ENCODE measurements around the gene LPCAT4. TPM values are rescaled to one million over a fixed set of nuclear protein-coding genes. Genes with fewer than 3 reads are reported as not detected.
A peak's percentile ranks its signal among the peaks of the same experiment; 100 is the strongest.

The LPCAT4 gene
- total and polyA plus RNA-seq, 8 donors: 9.7 to 34.6 (median 17.1) TPM

DNA sequence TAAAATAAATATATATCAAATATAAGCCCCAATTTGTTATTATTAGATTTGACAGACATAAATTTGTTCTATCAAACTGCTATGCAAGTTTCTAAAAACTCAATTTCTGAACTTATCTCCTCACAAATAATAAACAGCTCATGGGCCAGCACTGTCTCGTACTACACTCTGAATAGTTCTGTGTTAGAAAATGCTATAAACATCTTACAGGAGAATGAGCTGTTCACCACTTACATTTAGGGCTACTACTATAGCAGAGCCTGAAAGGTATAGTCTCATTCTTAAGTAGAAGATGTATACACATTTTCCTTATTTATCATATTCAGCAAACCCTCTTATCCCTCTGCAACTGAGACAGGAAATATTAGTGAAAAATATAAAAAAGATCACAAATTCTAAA lies 42.1 kb downstream of the LPCAT4 start:
- TF ChIP-seq, protein P1, sequence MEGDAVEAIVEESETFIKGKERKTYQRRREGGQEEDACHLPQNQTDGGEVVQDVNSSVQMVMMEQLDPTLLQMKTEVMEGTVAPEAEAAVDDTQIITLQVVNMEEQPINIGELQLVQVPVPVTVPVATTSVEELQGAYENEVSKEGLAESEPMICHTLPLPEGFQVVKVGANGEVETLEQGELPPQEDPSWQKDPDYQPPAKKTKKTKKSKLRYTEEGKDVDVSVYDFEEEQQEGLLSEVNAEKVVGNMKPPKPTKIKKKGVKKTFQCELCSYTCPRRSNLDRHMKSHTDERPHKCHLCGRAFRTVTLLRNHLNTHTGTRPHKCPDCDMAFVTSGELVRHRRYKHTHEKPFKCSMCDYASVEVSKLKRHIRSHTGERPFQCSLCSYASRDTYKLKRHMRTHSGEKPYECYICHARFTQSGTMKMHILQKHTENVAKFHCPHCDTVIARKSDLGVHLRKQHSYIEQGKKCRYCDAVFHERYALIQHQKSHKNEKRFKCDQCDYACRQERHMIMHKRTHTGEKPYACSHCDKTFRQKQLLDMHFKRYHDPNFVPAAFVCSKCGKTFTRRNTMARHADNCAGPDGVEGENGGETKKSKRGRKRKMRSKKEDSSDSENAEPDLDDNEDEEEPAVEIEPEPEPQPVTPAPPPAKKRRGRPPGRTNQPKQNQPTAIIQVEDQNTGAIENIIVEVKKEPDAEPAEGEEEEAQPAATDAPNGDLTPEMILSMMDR (IDR thresholded peaks at IDR 0.05): no peak
- no peak for ATAC-seq
- intact Hi-C loops (cut with DNase I): no loop called here
- no peak for FAIRE-seq
- Histone ChIP-seq H3K4me3 (no peak overlapping the region), H3K27me3 (no peaks in the 10 kb centered on the region), H3K4me1 (no peaks in the 10 kb centered on the region), H3K36me3 (no peaks in the 10 kb centered on the region), H3K27ac (no peak overlapping the region), H3K9me3 (no peaks in the 10 kb centered on the region)
- no peak for DNase-seq
- 92 to 94% methylated on average over 1 of the region's 1 CpG for WGBS, 2 donors

DNA sequence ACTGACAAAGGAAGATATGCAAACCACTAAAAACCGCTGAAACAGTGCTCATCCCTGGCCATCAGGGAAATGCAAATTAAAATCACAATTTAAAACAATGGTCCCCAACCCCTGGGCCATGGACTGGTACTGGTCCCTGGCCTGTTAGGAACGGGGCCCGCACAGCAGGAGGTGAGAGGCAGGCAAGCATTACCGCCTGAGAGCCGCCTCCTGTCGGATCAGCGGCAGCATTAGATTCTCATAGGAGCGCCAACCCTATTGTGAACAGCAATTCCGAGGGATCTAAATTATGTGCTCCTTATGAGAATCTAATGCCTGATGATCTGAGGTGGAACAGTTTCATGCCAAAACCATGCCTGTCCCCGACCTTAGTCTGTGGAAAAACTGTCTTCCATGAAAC lies 43.8 kb downstream of the LPCAT4 start:
- TF ChIP-seq, protein P1 (IDR thresholded peaks at IDR 0.05): no peak
- H3K36me3 ChIP-seq: no peaks in the 10 kb centered on the region
- DNase-seq: no peak
- peaks cover 0 to under 1% (median 0%) of the 10 kb centered on the region in 3 donors for H3K4me1 ChIP-seq
- H3K27ac ChIP-seq: no peak overlapping the region
- ATAC-seq: no peak
- 97% methylated on average over 10 of the region's 10 CpGs for WGBS, 2 donors
- intact Hi-C loops (cut with DNase I): no loop called here
- no peak overlapping the region for H3K4me3 ChIP-seq
- FAIRE-seq: no peak
- no peaks in the 10 kb centered on the region for H3K27me3 ChIP-seq
- H3K9me3 ChIP-seq: no peaks in the 10 kb centered on the region

DNA sequence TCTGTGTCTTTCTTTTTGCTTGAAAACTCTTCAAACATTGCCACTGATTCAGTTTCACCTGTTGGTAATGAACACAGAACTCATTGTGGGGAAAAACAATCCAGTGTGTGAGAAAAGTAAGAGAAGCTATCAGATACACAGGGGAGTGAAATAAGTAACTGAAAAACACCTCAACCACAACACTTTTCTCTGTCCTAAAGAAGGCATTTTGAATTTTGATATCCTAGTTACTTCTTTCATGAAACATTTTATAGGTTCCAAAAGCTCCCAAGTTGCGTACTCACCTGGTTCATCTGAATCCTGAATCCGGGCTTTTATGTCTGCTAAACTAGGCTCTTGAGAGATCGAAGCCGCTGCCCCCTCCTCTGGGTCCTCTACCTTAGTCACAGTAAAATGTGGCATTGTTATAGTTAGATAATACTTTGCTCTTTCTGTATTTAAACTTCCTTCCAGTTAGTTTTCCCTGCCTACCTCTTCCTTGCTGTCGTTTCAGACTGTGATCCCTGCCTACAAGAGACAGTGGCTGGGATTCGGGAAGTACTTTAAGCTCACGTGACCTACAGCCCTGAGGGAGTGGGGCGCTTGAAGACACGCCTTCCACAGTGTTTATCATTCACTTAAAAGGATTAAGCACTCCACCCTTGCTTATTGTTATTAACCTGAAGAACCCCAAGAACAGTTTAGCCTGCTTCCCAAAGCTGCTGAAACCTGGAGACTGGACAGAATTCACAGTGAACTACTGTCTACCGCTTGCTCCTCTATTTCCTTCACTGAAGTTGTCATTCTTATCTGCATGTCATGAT lies 48.5 kb downstream of the LPCAT4 start:
- H3K27me3 ChIP-seq: no peaks in the 10 kb centered on the region
- H3K4me3 ChIP-seq: peak overlapping the region in 3 of 4 donors; percentile 22 to 44 (median 40)
- peaks cover 8 to 10% (median 9%) of the 10 kb centered on the region in 3 donors for H3K4me1 ChIP-seq
- H3K27ac ChIP-seq: peak overlapping the region in 3 of 4 donors; percentile 40 to 65 (median 62)
- ATAC-seq: peak; percentile 96 to 99 (median 98)
- FAIRE-seq: no peak
- TF ChIP-seq, protein P1 (IDR thresholded peaks at IDR 0.05): no peak
- 1% methylated on average over 10 of the region's 10 CpGs for WGBS, 2 donors
- no peaks in the 10 kb centered on the region for H3K36me3 ChIP-seq
- peak in 4 of 6 donors; percentile 41 to 68 (median 45) for DNase-seq
- H3K9me3 ChIP-seq: no peaks in the 10 kb centered on the region
- intact Hi-C loops (cut with DNase I): no loop called here

DNA sequence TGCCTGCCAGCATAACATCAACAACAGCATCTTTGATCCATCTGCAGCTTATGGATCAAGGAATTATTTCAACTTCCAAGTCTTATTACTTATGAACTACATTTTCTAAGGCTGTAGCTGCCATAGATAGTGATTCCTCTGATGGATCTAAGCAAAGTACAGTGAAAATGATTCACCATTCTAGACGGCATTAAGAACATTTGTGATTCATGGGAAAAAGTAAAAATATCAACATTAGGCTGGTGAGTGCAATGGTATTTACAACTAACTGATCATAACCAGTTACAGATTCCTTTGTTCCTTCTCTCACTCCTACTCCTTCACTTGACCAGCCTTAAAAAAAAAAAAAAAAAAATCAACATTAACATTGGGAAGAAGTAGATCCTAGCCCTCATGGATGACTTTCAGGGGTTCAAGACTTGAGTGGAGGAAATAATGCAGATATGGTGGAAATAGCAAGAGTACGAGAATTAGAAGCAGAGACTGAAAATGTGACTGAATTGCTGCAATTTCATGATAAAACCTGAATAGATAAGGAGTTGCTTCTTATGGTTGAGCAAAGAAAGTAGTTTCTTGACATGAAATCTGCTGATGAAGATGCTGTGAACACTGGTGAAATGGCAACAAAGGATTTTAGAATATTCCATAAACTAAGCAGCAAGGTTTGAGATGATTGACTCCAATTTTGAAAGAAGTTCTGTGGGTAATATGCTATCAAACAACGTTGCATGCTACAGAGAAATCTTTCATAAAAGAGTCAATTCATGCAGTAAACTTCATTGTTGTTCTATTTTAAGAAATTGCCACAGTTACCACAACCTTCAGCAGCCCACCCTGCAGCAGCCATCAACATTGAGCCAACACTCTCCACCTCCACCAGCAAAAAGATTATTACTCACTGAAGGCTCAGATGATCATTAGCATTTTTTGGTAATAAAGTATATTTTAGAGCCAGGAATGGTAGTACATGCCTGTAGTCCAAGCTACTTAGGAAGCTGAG lies 52.2 kb downstream of the LPCAT4 start:
- no peaks in the 10 kb centered on the region for H3K27me3 ChIP-seq
- intact Hi-C loops (cut with DNase I): no loop called here
- no peaks in the 10 kb centered on the region for H3K36me3 ChIP-seq
- no peak overlapping the region for H3K4me3 ChIP-seq
- H3K9me3 ChIP-seq: no peaks in the 10 kb centered on the region
- no peak overlapping the region for H3K27ac ChIP-seq
- TF ChIP-seq, protein P1 (IDR thresholded peaks at IDR 0.05): no peak
- ATAC-seq (no peak), FAIRE-seq (no peak), DNase-seq (no peak)
- H3K4me1 ChIP-seq: peaks cover 8 to 10% (median 9%) of the 10 kb centered on the region in 3 donors
- 80 to 82% methylated on average over 3 of the region's 3 CpGs for WGBS, 2 donors
